HG02798 (cell line): ENCODE results near the gene TSSK2.

Experiments
- ATAC-seq: cut with Tn5 transposase; IDR thresholded peaks from one replicate; pipeline ENCODE4 v1.9.1; 2021; ENCODE audit warnings: mild to moderate bottlenecking; ENCODE audit not compliant: unreplicated experiment, poor library complexity

The TSSK2 gene

GRCh38 chr22:19166421-19166820 is 35.3 kb downstream of the TSSK2 start:
- no peak for ATAC-seq

DNA sequence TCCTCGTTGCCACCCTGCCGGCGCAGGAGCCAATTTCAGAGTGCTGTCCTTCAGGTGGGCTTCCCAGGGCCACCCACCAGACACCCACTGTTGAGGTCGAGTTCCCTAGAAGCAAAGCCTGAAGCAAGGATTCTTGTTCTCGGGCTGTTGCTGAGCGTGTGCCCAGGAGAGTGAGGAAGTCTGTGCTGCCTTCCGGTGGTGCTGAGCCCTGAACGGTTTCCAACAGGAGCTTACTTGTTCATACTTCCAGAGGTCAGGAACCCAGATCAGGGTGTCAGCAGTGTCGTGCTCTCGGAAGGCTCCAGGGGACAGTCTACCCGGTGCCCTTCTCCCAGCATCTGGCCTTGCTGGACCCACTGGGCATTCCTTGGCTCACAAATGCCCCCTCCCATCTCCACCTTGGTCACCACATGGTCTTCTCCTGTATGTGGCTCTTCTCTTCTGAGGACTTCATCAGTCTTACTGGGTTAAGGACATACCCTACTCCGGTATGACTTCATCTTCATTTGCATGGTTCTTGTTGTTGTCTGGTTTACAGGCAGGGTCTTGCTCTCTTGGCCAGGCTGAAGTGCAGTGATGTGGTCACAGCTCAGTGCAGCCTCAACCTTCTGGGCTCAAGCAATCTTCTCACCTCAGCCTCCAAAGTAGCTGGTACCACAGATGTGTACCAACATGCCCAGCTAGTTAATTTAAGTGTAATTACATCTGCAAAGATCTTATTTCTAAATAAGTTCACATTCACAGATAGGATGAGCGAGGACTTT is 36.2 kb downstream of the TSSK2 start:
- ATAC-seq: no peak

DNA sequence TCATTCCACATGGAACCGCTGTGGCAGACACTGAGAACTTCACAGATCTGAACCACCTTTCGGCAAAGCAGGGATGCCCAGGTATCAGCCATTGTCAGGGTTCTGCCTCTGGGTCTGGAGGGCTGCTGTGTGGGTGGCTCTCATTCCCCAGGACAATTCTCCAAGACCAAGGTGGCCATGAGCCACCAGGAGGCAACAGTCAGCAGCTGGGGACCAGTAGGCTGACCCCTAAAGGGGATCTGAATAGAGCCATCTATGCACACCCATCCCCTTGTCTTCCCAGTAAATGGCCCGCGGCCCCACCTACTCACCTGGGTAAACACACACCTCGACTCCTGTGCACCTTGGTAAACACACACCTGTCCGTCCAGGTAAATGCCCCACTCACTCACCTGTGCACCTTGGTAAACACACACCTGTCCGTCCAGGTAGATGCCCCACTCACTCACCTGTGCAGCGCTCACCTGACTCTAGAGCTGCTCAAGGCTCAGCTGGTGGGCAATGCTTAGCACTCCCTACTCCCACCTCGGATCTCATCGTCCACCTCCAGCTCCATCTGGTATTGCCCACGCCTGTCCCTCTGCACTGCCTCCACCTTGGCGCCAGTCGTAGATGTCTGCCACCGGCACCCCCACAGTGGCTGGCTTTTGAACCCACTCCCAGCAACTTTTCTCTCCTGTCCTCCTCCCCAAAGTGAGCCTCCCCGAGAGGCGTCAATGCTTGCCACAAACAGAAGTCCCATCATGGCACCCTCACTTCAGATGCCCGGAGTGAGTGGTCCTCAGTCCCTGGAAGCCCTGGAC is 37.2 kb downstream of the TSSK2 start:
- ATAC-seq: no peak

DNA sequence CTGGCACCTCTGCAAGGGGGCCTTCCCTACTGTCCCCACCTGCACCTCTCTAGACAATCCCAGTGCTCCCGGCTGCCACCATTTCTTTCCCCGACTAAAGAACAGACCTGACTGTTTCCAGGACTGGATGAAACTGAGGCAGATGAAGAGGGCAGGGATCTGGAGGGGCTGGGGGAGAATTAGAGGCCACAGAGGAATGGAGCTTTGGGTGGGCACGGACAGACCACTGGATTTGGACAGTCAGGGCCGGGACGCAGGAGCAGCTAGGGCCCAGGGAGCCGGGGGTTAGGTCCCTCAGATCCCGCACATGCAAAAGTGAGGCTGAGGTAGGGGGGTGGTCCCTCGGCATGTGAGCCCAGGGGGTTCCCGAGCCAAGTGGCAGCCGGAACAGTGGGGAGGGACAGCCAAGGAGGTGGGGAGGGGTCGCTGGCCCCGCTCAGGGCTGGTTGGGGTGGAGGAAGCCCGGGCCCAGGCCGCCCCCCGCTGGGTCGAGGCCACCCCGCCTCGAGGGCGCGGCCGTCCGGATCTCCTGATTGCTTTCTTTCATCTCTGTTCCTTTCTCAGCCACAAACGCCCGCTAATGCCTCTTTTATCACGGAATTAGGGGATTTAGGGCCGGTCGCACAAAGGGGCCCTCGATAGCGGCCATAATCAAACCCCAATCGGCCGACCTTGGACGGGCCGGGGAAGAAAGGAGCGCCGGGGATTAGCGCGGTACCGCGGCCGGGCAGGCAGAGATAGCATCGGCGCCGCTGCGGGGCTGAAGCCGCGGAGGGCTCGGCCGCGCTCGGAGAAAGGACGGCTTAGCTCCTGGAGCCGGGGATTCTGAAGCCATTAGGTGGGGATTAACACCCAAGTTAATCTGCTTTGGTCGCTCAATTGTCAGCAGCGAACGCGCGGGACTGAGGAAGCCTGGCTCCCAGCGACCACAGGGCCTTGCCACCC is 38.2 kb downstream of the TSSK2 start:
- ATAC-seq: no peak

DNA sequence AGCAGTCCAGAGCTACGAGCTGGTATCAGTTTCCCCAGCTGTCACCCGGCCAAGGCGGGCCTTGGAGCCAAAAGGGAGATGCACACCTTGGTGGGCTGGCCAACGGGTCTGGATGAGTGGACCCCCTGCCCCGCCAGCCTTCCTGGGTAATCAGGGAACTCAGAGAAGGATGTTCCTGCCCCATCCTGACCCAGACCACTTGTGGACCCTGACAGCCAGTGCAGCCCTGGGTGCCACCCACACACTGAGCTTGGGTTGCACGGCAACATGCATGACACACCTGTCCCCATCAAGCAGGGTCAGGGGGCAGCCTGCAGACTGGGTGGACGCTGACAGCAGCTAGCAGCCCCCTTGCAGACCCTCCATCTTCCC is 38.8 kb downstream of the TSSK2 start:
- no peak for ATAC-seq

GRCh38 chr22:19172213-19173046 is 41.3 kb downstream of the TSSK2 start:
- ATAC-seq: no peak

- ATAC-seq: no peak
Measured at GRCh38 chr22:19173047-19174035, 42.2 kb downstream of the TSSK2 start.

GRCh38 chr22:19174106-19175025 is 43.3 kb downstream of the TSSK2 start:
- no peak for ATAC-seq

DNA sequence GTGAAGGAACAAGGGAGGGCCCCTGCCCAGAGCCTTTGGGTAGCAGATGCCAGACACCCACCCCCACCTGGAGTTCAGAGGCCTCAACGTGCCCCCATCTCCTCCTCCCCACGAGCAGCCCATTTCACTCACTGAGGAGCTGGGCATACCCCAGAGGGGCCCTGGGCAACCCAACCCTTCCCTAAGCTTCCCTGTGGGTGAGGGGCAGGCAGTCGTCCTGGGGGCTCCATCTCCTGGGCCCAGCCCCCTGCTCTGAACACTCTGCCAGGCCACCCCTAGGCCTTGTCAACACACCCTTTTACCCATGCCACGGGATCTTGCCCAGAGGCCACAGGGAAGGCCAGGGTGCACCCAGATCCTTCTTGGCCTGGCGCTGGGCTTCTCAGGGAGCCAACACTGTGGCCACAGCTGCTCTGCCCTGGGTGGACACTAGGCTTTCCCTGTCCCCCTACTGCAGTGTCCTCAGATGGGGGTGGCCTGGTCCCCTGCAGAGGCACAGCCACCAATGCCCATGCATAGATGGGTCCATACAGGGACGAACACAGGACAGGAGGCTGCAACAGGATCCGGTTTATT is 44.0 kb downstream of the TSSK2 start:
- no peak for ATAC-seq

GRCh38 chr22:19175602-19176174 is 44.6 kb downstream of the TSSK2 start:
- no peak for ATAC-seq

- no peak for ATAC-seq
Measured at GRCh38 chr22:19176175-19176643, 45.1 kb downstream of the TSSK2 start.

DNA sequence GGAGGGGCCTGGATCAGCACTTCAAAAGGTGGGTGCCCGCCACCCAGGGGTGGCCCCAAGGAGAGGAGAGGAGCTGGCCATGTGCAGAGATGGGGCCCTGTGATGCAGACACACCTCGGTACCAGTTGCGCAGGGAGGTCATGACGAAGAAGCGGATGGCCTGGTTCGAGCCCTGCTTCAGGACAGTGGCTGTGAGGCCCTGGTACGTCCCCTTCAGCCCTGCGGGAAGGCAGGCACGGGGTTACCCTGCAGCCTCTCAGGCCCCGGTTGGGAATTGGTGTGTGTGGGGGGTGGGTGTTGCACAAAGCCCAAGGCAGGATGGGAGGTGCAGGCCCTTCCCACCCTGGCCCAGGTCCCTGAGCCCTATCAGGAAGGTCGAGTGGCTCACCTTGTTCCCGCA is 45.6 kb downstream of the TSSK2 start:
- no peak for ATAC-seq

GRCh38 chr22:19177164-19178064 is 46.3 kb downstream of the TSSK2 start:
- no peak for ATAC-seq

DNA sequence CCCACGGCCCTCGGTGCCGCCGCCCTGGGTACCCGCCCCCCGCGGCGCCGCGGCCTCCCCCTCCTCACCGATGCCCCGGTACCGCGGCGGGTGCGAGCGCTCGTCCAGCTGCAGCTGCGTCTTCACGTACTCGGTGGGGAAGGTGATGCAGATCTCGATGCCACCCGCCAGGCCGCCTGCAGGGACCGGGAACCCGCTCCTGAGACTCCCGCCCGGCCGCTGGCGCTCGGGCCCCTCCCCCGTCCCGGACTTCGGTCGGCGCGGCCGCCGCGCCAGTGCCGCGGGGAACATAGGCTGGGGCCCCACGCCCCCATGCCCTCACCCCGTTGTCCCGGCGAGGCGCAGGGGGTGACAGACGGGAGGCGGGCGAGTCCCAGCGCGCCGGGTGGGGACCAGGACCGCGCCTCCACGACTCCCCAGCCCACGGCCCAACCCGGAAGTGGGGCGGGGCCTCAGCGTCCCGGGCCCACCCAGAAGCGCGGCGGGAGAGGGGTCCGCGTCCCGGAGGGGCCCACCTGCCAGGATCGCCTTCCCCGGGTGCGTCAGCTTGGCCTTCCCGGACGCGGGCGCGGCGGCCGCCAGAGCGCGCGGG is 47.1 kb downstream of the TSSK2 start:
- peak; percentile 45 for ATAC-seq
